GM19099 (cell line): ENCODE results near the gene LTO1.

Experiments
- POLR2A ChIP-seq: IDR thresholded peaks from 3 replicates; pipeline ENCODE4 v1.6.1; 2011; ENCODE audit warnings: low read depth; ENCODE audit not compliant: insufficient read length; ENCODE audit errors: extremely low read depth

The LTO1 gene

DNA sequence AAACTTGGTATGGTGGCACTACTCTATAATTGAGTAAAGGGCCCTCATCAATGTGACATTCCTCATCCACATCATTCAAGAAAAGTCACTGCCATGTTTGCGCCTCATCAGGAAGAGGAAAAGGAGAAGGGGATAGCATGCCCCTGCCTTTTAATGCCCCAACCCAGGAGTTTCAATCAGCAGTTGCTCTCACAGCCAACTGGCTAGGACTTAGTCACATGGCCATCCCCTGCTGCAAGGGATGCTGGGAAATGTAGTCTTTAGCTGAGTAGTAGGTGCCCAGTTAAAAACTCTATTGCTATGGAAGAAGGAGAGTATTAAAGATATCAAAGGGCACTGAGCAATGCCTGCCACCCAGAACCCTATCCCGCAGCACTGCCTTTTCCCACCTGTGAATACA lies 45.1 kb downstream of the LTO1 start:
- TF ChIP-seq POLR2A: no peak

DNA sequence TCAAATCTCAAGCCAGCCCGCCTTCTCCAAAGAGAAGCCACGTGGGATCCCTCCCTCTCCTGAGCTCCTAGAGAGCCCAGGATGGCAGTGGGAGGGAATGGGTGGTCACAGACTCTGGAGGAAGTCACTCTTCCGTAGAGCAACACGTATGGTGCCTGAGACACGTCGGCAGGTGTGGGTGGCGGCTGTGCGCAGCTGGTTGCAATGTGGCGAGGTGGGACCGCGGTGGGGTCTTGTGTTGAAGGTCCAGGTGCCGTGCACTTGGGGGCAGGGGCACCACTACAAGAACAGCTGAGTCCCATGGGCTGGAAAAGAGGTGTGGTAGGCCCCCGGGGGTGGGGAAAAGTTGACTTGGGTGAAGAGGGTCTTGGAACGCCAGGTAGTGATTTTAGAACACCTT lies 47.6 kb downstream of the LTO1 start:
- TF ChIP-seq POLR2A: no peak

DNA sequence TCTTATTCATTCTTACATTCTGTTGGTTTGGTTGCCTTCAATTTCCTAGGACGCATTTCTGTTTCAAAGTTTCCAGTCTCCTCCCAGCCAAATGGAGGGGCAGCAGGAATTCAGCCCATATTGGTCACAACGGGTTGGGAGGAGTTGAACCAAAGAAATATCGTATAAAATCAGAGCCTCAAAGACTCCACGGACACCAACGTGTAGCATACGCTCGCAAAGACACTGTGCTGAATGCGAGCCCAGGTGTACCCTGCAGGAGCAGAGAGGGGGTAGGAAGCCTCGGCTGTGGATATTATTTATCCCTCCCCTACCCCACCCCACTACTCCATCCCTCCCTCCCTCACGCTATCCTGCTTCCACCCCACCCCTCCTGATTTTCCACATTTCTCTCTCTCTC lies 49.7 kb downstream of the LTO1 start:
- no peak for TF ChIP-seq POLR2A

DNA sequence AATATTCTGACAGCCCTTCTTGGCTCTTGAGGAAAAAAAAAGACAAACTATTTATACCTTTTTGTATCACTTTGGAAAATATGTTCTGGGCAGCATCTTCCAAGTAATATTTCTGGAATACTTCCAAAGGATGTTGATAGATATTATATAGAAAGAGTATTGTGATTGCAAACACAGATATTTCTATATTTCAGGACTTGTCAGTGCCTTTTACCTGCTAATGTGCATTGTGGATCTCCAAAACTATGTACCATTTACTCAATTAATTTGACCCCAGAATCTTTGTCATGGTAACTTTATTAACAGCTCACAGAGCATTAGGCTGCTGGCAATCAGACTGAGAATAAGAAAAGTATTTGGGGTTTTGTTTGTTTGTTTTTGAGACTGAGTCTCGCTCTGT lies 50.9 kb downstream of the LTO1 start:
- no peak for TF ChIP-seq POLR2A

DNA sequence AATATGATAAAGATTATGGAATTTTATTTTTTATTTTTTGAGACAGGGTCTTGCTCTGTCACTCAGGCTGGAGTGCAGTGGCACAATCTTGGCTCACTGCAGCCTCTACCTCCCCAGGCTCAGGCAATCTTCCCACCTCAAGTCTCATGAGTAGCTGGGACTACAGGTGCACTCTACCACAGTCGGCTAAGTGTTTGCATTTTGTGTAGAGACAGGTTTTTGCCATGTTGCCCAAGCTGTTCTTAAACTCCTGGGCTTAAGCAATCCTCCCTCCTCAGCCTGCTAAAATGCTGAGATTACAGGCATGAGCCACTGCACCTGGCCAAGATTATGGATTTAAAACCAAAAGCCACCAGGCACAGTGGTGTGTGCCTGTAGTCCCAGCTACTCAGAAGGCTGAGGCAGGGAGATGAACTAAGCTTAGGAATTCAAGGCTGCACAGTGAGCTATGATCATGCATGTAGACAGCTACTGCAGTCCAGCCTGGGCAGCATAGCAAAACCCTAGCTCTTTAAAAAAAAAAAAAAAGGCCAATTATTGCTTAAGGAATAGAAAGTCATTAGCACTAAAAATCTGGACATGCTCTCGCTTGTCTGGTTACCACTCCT lies 54.4 kb downstream of the LTO1 start:
- TF ChIP-seq POLR2A: no peak

DNA sequence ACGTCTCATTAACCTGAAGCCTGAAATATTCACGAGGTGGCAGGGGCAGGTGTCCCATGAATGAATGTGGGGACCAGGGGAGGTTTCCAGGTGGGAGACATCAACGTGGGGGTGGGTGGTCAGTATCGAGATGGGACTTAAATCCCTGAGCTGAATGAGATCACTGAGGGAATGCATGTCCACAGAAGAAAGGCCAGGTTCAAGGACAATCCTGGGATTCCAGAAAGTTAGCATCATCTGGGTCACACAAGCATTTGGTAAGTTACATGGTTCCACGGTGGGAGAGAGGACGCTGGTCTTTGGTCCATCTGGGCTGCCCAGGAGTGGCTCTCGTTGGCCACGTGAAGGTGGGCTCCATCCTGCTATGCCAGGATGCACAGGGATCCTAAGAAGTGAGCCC lies 56.9 kb downstream of the LTO1 start:
- no peak for TF ChIP-seq POLR2A

DNA sequence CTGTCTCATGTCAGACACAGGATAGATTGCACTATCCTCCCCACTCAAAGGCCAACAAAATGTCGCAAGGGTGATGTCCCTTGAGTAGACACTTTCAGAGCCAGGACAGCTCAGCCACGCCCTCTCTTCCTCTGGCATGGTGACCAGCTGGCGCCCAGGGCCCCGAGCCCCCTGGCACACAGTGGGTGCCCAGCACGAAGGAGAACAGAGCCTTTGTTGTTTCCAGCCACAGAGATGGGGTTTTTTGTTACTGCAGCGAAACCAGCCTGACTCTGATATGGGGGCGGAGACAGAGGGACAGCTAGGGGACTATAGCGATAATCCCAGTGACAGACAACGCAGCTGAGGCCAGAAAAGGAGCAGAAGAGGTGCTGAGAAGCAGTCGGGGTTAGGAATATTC lies 57.5 kb downstream of the LTO1 start:
- no peak for TF ChIP-seq POLR2A

DNA sequence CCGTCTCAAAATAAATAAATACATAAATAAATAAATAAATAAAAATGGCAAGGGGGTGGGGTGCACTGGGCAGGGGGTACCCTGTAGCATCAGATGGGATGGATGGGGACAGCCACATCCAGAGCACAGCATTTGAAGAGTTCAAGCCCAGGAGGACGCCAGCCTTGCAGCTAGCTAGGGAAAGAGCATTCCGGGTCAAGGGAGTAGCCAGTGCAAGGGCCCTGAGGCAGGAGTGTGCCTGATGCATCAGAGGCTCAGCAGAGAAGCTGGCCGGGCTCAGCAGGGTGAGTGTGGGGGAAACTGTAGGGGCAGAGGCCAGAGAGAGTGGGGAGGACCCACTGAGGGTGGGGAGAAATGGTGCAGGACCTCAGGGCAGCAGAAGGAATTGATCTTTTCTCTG lies 57.9 kb downstream of the LTO1 start:
- no peak for TF ChIP-seq POLR2A
